ENCODE data around the gene ATP13A4.

Gene ATP13A4

DNA sequence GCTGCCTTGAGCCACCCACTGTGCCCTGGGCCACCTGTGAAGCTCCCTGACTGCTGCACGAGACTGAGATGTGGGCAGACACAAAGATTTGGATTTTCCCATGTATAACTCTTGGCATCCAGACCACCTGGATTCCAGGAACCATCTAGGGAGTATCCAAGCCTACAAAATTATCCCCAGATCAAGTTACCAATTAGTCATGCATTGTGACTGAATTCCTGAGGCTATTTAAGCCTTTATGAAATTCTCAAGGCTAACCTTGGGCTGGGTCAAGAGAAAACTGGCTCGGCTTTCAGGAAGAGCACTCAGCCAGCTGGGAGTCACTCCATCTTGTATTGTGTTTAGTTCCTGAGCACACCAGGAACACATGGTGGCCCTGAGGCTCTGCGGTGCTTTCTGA lies 162.8 kb downstream of the ATP13A4 start:
- DNase-seq, result no peak

DNA sequence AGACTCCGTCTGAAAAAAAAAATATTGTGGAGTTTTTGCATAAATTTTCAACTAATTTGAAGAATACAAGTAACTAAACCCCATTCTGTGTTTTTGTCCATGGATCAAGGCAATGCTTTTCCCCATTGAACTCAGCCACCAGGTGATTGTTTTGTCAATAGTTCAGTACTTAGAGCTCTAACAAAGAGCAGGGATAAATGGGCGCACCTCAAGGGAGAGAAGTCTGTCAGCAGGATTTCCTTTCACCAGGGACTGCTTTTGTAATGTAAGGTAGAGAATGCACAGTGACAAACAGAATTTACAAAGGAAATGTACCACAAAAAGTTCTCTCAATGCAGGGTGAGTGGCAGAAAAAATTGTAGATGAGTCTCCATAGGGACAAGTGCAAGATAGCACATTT lies 165.4 kb downstream of the ATP13A4 start:
- no peak for DNase-seq

DNA sequence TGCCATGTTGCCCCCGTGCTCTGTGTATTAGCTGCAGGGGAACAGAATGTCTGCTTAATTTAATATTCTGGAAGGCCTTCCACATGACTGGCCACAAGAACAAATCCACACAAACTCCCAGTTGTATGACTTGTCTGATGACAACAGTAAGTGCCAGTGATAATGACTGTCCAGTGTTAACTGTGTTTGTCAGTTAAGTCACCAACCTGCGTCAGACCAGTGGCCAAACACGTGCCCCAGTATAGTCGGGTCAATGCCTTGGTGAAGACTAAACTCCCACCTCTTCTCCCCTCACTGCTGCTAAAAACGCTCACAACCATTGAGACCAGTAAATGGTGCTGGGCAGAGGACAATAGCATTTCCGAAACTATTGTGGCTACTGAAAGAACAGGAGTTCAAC lies 166.3 kb downstream of the ATP13A4 start:
- DNase-seq, result no peak

DNA sequence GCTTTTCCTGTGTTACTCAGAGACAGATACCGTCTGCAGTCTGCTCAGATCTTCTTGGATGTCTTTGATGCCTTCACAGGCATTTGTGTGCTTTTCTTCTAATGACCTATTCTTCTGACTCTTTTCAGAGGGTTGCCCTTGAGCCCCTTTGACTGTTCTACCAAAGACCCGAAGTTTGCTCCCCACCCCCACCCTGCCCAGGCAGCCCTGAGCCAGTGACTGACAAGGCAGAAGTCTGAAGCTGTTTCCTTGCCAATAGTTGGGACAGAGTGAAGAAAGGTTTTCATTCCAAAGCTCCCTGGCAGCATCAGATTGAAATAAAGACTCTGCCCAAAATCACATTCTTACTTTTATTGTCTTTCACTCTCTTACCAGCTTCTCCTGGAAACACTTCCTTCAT lies 167.1 kb downstream of the ATP13A4 start:
- no peak for DNase-seq

DNA sequence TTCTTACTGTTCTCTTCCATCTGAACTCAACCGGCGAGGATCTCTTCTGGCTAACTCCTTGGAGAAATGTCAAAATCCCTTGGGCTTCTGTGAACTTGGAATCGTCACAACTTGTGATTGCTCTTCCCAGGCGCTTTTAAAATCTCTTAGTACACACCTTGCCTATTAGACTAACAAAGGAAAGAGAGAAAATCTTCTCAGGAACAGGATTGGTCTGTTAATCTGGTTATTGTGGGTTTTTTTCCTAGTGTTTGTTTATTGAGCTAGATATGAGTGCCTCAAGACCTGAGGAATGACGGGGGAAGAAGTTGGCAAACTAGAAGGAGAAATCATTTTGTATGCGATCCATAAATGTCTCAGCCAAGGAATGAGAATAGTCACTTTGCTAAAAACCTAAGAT lies 176.0 kb downstream of the ATP13A4 start, which contains the start of gene ATP13A5:
Gene ATP13A5 (minus strand): TSS at position 48 of the 400 bp plus-strand sequence. CDS start 28 bp downstream, at position 20.
- DNase-seq, result no peak

DNA sequence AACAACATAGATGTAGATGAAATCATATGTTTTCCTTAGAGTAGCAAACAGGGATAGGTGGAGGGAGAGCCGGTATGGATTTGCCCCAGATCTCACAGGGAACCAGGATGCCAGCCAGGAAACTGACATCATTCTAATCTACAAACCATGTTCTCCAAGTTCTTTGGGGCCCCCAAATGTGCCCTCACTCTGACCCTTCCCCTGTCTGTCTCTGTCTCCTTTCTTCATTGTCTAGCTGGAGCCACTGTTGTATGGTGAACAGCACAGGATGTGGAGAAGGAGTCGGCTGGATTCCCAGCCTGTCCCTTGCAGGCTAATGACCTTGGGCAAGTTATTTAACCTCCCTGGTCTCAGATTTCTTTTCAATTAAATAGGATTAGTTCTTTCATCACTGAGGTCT lies 177.1 kb downstream of the ATP13A4 start:
- no peak for DNase-seq

DNA sequence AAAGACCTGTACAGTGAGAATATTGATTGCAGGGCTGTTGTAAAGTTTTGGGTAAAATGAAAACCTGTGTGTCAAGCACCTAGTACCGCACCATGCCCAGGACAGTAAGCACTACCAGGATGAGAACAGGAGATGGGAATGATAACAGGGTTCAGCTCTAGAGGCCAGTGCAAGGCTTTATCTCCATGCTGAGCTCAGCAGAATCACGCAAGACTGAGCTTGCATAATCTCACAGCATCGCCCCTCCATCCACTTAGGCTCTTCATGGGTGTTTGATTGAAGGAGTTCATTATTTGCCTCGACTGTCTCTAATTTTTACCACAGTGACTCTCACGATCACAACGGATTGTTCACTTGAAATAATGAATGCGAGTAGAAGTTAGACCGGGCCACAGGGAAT lies 179.1 kb downstream of the ATP13A4 start:
- no peak for DNase-seq

DNA sequence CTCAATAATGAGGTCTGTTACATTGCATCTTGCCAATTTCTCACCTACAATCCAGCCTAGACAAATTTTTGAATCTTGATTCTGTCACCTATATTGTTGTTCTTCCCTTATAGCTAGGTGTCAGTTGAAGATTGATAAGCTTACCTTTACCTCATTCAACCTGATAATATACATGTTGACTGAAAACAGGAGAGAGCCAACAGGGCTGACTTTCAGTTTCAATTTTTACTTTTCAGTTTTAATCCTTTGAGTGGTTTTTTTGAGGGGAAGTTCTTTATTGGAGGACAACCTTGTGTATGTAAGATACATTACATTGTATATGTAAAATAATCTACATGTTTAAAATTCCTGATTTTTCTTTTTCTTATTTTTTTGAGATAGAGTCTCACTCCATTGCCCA lies 181.9 kb downstream of the ATP13A4 start:
- DNase-seq, result no peak

DNA sequence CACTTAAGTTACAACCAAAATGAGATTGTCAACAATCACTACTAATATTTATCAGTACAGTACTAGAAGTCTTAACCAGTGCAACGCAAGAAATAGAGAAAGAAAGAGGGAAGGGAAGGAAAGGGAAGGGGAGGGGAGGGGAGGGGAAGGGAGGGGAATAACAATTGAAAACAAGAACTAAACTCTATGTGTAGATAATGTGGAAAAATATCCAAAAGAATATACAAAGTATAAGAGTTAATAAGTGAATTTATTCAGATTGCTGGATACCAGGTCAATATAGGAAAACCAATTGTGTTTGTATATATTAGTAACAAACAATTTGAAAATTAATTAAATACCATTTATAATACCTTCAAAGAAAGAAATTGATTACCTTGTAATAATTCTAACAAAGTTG lies 186.8 kb downstream of the ATP13A4 start:
- DNase-seq, result no peak

DNA sequence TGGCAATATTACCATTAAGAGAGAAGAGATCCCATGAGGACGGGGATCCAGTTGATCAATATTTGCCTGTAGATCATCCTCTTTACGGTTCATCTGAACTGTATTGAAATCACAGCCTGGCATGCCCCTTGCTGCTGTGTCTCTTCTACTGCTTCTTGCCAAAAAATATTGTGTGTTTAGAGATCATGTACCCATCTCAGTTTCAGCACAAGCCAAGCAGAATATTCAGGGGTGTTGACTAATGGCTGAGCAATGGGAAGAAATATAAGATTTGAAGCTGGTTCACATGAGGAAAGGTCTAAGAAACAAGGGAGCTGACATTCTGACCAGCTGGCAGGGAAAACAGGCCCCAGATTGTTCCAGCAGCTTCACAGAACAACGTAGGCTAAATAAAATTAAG lies 197.4 kb downstream of the ATP13A4 start:
- no peak for DNase-seq

DNA sequence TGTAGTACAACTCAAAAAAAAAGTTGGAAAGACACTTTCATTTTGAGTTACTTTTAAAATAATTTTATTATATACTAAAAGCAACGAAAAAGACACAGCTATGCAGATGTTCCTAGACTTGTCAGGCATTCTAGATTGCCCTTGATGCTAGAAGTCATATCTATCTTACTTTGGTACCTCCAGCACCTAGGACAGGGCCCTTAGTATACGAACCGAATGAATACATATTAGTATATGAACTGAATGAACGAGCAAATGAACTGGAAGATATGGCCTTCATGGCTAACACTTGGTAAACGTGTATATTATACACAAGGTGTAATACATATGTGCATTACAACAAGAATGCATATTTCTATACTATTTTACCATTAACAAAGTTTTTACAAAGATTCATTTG lies 200.3 kb downstream of the ATP13A4 start:
- no peak for DNase-seq
